OCI-LY3 (cell line): Measurements from ENCODE around the gene PUM1.
"Not testable (repeated sequence)": the region's sequence is repeated elsewhere in the genome, so short reads cannot be mapped to it uniquely, and the experiment has no call there.

ENCODE experiments used
- H2AFZ ChIP-seq: fragments of 200-600, 300-600 bp; shearing (Covaris generic); 2 replicates; pipeline ENCODE4 v1.6.0; 2014; ENCODE audit warnings: antibody characterized with exemption, low read depth, low read length
- H3K27ac ChIP-seq: fragments of 200-600, 300-600 bp; sonication (generic); 2 replicates; pipeline ENCODE4 v1.5.1; 2014; ENCODE audit warnings: mild to moderate bottlenecking, low read length, moderate library complexity, mixed read lengths
- H3K27me3 ChIP-seq: fragments of 200-600, 300-600 bp; sonication (generic); 2 replicates; pipeline ENCODE4 v1.6.1; 2014; ENCODE audit warnings: low read depth, low read length, mixed read lengths
- H3K36me3 ChIP-seq: fragments of 200-600, 300-600 bp; sonication (generic); replicated peaks from 2 replicates; pipeline ENCODE3; 2014; ENCODE audit warnings: low read depth, low read length, mixed read lengths
- H3K4me1 ChIP-seq: fragments of 300-600, 200-600 bp; sonication (generic); 2 replicates; pipeline ENCODE4 v1.6.1; 2014; ENCODE audit warnings: low read length, mixed read lengths
- H3K4me2 ChIP-seq: fragments of 200-600, 300-600 bp; sonication (generic); 2 replicates; pipeline ENCODE4 v1.6.1; 2014; ENCODE audit warnings: low read length, mixed read lengths
- H3K4me3 ChIP-seq: fragments of 300-600, 200-600 bp; sonication (generic); 2 replicates; pipeline ENCODE4 v1.5.1; 2014; ENCODE audit warnings: antibody characterized with exemption, mild to moderate bottlenecking, low read length, moderate library complexity
- H3K79me2 ChIP-seq: fragments of 300-600, 200-600 bp; shearing (Covaris generic); 2 replicates; pipeline ENCODE4 v1.6.1; 2014; ENCODE audit warnings: mild to moderate bottlenecking, low read length, mixed read lengths
- H3K9ac ChIP-seq: fragments of 300-600, 200-600 bp; shearing (Covaris generic); 2 replicates; pipeline ENCODE4 v1.6.0; 2014; ENCODE audit warnings: mild to moderate bottlenecking, low read length, moderate library complexity
- H3K9me3 ChIP-seq: fragments of 200-600, 300-600 bp; shearing (Covaris generic); 2 replicates; pipeline ENCODE4 v1.6.1; 2014; ENCODE audit warnings: low read length, mixed read lengths; ENCODE audit not compliant: insufficient read depth
- H4K20me1 ChIP-seq: fragments of 200-600, 300-600 bp; sonication (generic); 2 replicates; pipeline ENCODE4 v1.6.1; 2016; ENCODE audit warnings: low read length, mixed read lengths; ENCODE audit not compliant: insufficient read depth
- EZH2phosphoT487 ChIP-seq: fragments of 200-600 bp; shearing (Covaris generic); IDR thresholded peaks from 2 replicates; pipeline ENCODE4 v1.6.1; 2018; ENCODE audit warnings: antibody characterized with exemption, mixed run types, low read depth
- TF ChIP-seq, protein P1 (sequence below): fragments of 200-600, 300-600 bp; sonication (generic); IDR thresholded peaks from 2 replicates; pipeline ENCODE4 v1.5.1; 2014; ENCODE audit warnings: antibody characterized with exemption, low read length, low read depth

Gene PUM1

GRCh38 chr1:31055501-31055900 lies 10.0 kb downstream of the PUM1 start:
- Histone ChIP-seq H3K36me3 (peaks cover 20% of the 10 kb centered on the region), H3K4me2 (no peak overlapping the region), H4K20me1 (peaks cover 63% of the 10 kb centered on the region), H3K9me3 (no peaks in the 10 kb centered on the region), H3K27ac (no peak overlapping the region), H2AFZ (no peak overlapping the region), H3K4me3 (no peak overlapping the region), H3K9ac (no peak overlapping the region), H3K27me3 (no peaks in the 10 kb centered on the region), H3K4me1 (peaks cover 1% of the 10 kb centered on the region; the same call in 1 of the 2 replicates), H3K79me2 (peaks cover 100% of the 10 kb centered on the region)
- TF ChIP-seq, protein P1, sequence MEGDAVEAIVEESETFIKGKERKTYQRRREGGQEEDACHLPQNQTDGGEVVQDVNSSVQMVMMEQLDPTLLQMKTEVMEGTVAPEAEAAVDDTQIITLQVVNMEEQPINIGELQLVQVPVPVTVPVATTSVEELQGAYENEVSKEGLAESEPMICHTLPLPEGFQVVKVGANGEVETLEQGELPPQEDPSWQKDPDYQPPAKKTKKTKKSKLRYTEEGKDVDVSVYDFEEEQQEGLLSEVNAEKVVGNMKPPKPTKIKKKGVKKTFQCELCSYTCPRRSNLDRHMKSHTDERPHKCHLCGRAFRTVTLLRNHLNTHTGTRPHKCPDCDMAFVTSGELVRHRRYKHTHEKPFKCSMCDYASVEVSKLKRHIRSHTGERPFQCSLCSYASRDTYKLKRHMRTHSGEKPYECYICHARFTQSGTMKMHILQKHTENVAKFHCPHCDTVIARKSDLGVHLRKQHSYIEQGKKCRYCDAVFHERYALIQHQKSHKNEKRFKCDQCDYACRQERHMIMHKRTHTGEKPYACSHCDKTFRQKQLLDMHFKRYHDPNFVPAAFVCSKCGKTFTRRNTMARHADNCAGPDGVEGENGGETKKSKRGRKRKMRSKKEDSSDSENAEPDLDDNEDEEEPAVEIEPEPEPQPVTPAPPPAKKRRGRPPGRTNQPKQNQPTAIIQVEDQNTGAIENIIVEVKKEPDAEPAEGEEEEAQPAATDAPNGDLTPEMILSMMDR, result no peak
- no peak for TF ChIP-seq EZH2phosphoT487

DNA sequence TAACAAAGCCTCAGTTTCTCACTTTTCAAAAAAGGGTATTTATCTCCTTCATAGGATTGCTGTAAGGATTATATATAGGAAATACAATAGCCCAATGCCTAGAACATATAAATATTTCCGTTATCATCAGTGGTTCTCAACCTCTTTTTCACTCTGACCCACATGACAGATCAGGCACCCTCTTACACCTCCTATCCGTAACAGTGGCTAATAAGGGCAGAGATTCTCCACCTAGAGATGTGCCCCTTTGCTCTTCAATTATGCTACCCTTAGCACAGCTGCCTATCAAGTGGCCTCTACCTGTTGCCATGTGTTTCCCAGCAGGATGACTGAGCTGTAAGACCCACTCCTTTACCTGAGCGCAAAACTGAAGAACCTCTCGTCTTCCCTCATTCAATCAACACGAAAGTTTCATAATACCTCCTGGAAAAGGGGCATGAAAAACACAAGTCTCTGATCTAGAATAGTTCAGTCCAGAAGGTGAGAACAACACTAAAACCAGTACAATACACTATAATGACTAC lies 10.5 kb downstream of the PUM1 start:
- Histone ChIP-seq H3K27me3 (no peaks in the 10 kb centered on the region), H3K4me1 (peaks cover 6% of the 10 kb centered on the region; the same call in 1 of the 2 replicates), H3K4me3 (no peak overlapping the region), H3K79me2 (peaks cover 100% of the 10 kb centered on the region), H3K9me3 (no peaks in the 10 kb centered on the region), H2AFZ (no peak overlapping the region), H3K36me3 (peaks cover 20% of the 10 kb centered on the region), H3K9ac (no peak overlapping the region), H3K4me2 (no peak overlapping the region), H4K20me1 (peaks cover 63% of the 10 kb centered on the region), H3K27ac (no peak overlapping the region)
- TF ChIP-seq, protein P1, result no peak
- no peak for TF ChIP-seq EZH2phosphoT487

DNA sequence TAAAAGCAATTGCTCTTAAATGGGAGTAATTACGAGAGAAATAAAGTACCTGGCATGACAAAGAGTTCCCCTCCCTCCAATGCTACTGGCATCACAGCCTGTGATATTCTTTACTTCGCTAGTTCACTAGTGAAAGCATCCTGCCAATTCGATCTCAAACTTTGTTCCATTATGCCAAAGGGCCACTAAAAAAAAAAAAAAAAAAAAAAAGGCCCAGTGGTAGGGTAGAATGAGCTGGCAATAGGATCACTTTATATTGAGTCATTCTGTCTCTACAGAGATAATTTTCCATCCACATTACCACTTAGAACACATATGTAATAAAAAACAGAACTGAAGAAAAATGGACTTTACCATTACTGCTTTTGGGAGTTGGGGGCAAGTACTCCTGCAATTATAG lies 11.2 kb downstream of the PUM1 start:
- Histone ChIP-seq H3K4me1 (peaks cover 8% of the 10 kb centered on the region; the same call in 1 of the 2 replicates), H3K4me3 (no peak overlapping the region), H3K9me3 (no peaks in the 10 kb centered on the region), H3K4me2 (no peak overlapping the region), H3K79me2 (peaks cover 100% of the 10 kb centered on the region), H3K27ac (no peak overlapping the region), H2AFZ (no peak overlapping the region), H4K20me1 (peaks cover 61% of the 10 kb centered on the region), H3K9ac (no peak overlapping the region), H3K27me3 (no peaks in the 10 kb centered on the region), H3K36me3 (peaks cover 19% of the 10 kb centered on the region)
- TF ChIP-seq, protein P1, result no peak
- no peak for TF ChIP-seq EZH2phosphoT487

DNA sequence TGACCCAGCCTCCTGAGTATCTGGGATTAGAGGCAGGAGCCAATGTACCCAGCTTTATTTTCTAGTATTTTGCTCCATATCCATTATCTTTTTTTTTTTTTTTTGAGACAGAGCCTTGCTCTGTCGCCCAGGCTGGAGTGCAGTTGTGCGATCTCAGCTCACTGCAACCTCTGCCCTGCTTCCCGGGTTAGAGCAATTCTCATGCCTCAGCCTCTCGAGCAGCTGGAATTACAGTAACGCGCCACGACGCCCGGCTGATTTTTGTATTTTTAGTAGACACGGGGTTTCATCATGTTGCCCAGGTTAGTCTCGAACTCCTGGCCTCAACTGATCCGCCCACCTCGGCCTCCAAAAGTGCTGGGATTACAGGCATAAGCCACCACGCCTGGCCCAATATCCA lies 12.9 kb downstream of the PUM1 start:
- not testable (repeated sequence) for H3K9ac ChIP-seq, H3K9me3 ChIP-seq, H3K4me3 ChIP-seq, H3K4me2 ChIP-seq, H3K4me1 ChIP-seq, H2AFZ ChIP-seq, H3K27ac ChIP-seq, H3K27me3 ChIP-seq
- H3K36me3 ChIP-seq, result peaks cover 13% of the 10 kb centered on the region
- H4K20me1 ChIP-seq, result peaks cover 56% of the 10 kb centered on the region
- H3K79me2 ChIP-seq, result peaks cover 100% of the 10 kb centered on the region
